Liver (tissue), 9 donors: ENCODE data around the gene SHLD1. TPM values are rescaled to one million over a fixed set of nuclear protein-coding genes. Genes with fewer than 3 reads are reported as not detected.

ENCODE experiments used
- DNase-seq: peaks from one replicate; pipeline ENCODE4 v3.0.0-alpha.2; 2017; ENCODE audit warnings: low spot score
- H3K27ac ChIP-seq, 2 donors: one replicate each; pipeline ENCODE4 v1.7.0; 2013; ENCODE audit warnings: inconsistent platforms in 2 of 2, low read length in 2 of 2, control low read depth in 1 of 2, low read depth in 1 of 2, mild to moderate bottlenecking in 1 of 2
- H3K27me3 ChIP-seq, 4 donors: one replicate each; pipeline versions ENCODE4 v1.6.1 to v1.7.0; 2013; ENCODE audit warnings: low read length in 3 of 4, inconsistent platforms in 1 of 4, mild to moderate bottlenecking in 1 of 4, moderate library complexity in 1 of 4; ENCODE audit not compliant: control insufficient read depth in 4 of 4, insufficient read depth in 4 of 4
- H3K36me3 ChIP-seq, 4 donors: one replicate each; pipeline versions ENCODE4 v1.6.1 to v1.7.0; 2013; ENCODE audit warnings: low read length in 3 of 4, mild to moderate bottlenecking in 3 of 4, low read depth in 1 of 4, moderate library complexity in 1 of 4; ENCODE audit not compliant: control insufficient read depth in 4 of 4, insufficient read depth in 3 of 4
- H3K4me1 ChIP-seq, 4 donors: one replicate each; pipeline versions ENCODE4 v1.6.1 to v1.7.0; 2013; ENCODE audit warnings: low read length in 3 of 4, mild to moderate bottlenecking in 3 of 4, moderate library complexity in 1 of 4; ENCODE audit not compliant: control insufficient read depth in 4 of 4, insufficient read depth in 4 of 4
- H3K4me3 ChIP-seq, 3 donors: one replicate each; pipeline versions ENCODE4 v1.6.1 to v1.7.0; 2013; ENCODE audit warnings: low read length in 3 of 3, control low read depth in 1 of 3, low read depth in 1 of 3, mild to moderate bottlenecking in 1 of 3
- H3K9ac ChIP-seq, 2 donors: one replicate each; pipeline ENCODE4 v1.7.0; 2013; ENCODE audit warnings: low read length in 2 of 2, mild to moderate bottlenecking in 2 of 2, moderate library complexity in 2 of 2, control low read depth in 1 of 2, low read depth in 1 of 2
- H3K9me3 ChIP-seq, 4 donors: one replicate each; pipeline versions ENCODE4 v1.6.1 to v1.7.0; 2013; ENCODE audit warnings: low read length in 3 of 4; ENCODE audit not compliant: control insufficient read depth in 4 of 4
- CTCF ChIP-seq: fragments of 150-350 bp; IDR thresholded peaks from 2 replicates; pipeline ENCODE4 v1.5.1; 2017; ENCODE audit warnings: improper control_type of control experiment, low read depth, low read length; ENCODE audit not compliant: missing input control
- EGR1 ChIP-seq, 2 donors: IDR thresholded peaks; 2 replicates each; pipeline ENCODE4 v1.6.1; 2016 to 2018; ENCODE audit warnings: antibody characterized with exemption in 2 of 2, low read depth in 2 of 2
- FOXA1 ChIP-seq: IDR thresholded peaks from 2 replicates; pipeline ENCODE4 v1.6.1; 2016; ENCODE audit warnings: antibody characterized with exemption
- FOXA2 ChIP-seq: IDR thresholded peaks from 2 replicates; pipeline ENCODE4 v1.6.1; 2016; ENCODE audit warnings: antibody characterized with exemption
- HNF4A ChIP-seq, 2 donors: conservative IDR thresholded peaks; 2 replicates each; pipeline ENCODE4 v1.6.1; 2016; ENCODE audit warnings: antibody characterized with exemption in 2 of 2, mild to moderate bottlenecking in 2 of 2
- JUND ChIP-seq, 2 donors: IDR thresholded peaks; 2 replicates each; pipeline ENCODE4 v1.6.1; 2016; ENCODE audit warnings: antibody characterized with exemption in 2 of 2
- NR2F2 ChIP-seq: IDR thresholded peaks from 2 replicates; pipeline ENCODE4 v1.6.1; 2016; ENCODE audit warnings: antibody characterized with exemption
- RAD21 ChIP-seq, 2 donors: IDR thresholded peaks; 2 replicates each; pipeline ENCODE4 v1.6.1; 2016; ENCODE audit warnings: antibody characterized with exemption in 2 of 2, mild to moderate bottlenecking in 2 of 2
- REST ChIP-seq: IDR thresholded peaks from 2 replicates; pipeline ENCODE4 v1.6.1; 2016; ENCODE audit warnings: antibody characterized with exemption, mild to moderate bottlenecking
- RXRA ChIP-seq, 2 donors: IDR thresholded peaks; 2 replicates each; pipeline ENCODE4 v1.6.1; 2017 to 2018; ENCODE audit warnings: antibody characterized with exemption in 2 of 2, mild to moderate bottlenecking in 1 of 2
- SP1 ChIP-seq: IDR thresholded peaks from 2 replicates; pipeline ENCODE4 v1.6.1; 2018; ENCODE audit warnings: antibody characterized with exemption, mild to moderate bottlenecking
- TAF1 ChIP-seq: conservative IDR thresholded peaks from 2 replicates; pipeline ENCODE4 v1.6.1; 2016; ENCODE audit warnings: antibody characterized with exemption, mild to moderate bottlenecking
- YY1 ChIP-seq: IDR thresholded peaks from 2 replicates; pipeline ENCODE4 v1.6.1; 2016; ENCODE audit warnings: antibody characterized with exemption, mild to moderate bottlenecking
- ZBTB33 ChIP-seq: IDR thresholded peaks from 2 replicates; pipeline ENCODE4 v1.6.1; 2016; ENCODE audit warnings: antibody characterized with exemption
- WGBS: extraction: QIAGEN DNeasy Blood & Tissue Kit; methylation state at CpG from one replicate; pipeline ENCODE4 v1.1.7; 2013; 5-methylcytosine and 5-hydroxymethylcytosine counted together
- polyA plus RNA-seq, 2 donors: library from polyadenylated mRNA; stranded (reverse) in 1 of 2; unstranded in 1 of 2; fragments of 200-250 nt in 1 of 2; fragments of >200 nt in 1 of 2; fragmentation: Nextera tagmentation in 1 of 2; extraction: Ambion mirVana in 1 of 2; gene quantifications; one replicate each; pipeline versions ENCODE4 v1.2.1 to v1.2.3, GENCODE V29; 2013 to 2015
- total RNA-seq, 2 donors: library from RNA; depleted of rRNA; stranded (reverse); fragments of >200 nt; gene quantifications; one replicate each; pipeline ENCODE4 v1.2.3, GENCODE V29; 2014
- donor health status: healthy.
- donor health status: healthy.
- donor health status: healthy.
- donor health status: healthy.
- donor health status: healthy.

Gene SHLD1
- total and polyA plus RNA-seq, 4 donors: 0.92 to 5.0 (median 2.0) TPM

GRCh38 chr20:5793916-5794315 lies 43.7 kb downstream of the SHLD1 start:
- 72% methylated on average over 2 of the region's 2 CpGs for WGBS
- Histone ChIP-seq H3K4me1 (no peaks in the 10 kb centered on the region), H3K4me3 (no peak overlapping the region), H3K36me3 (no peaks in the 10 kb centered on the region), H3K9ac (no peak overlapping the region), H3K9me3 (no peaks in the 10 kb centered on the region), H3K27me3 (no peaks in the 10 kb centered on the region), H3K27ac (no peak overlapping the region)
- no peak for TF ChIP-seq SP1
- TF ChIP-seq REST: no peak
- no peak for TF ChIP-seq HNF4A (conservative IDR thresholded peaks at IDR 0.05)
- TF ChIP-seq FOXA1: no peak
- TF ChIP-seq CTCF: no peak
- TF ChIP-seq YY1: no peak
- TF ChIP-seq RAD21 (IDR thresholded peaks at IDR 0.05): no peak
- TF ChIP-seq FOXA2: no peak
- no peak for TF ChIP-seq NR2F2
- no peak for TF ChIP-seq EGR1 (IDR thresholded peaks at IDR 0.05; ENCODE audit: low read depth in 2 of 2)
- TF ChIP-seq ZBTB33: no peak
- no peak for TF ChIP-seq TAF1
- no peak for TF ChIP-seq RXRA (IDR thresholded peaks at IDR 0.05)
- DNase-seq: no peak

- H3K9ac ChIP-seq: no peak overlapping the region
- H3K4me3 ChIP-seq: no peak overlapping the region
- no peaks in the 10 kb centered on the region for H3K9me3 ChIP-seq
- no peaks in the 10 kb centered on the region for H3K27me3 ChIP-seq
- no peaks in the 10 kb centered on the region for H3K4me1 ChIP-seq
- WGBS: 90% methylated on average over 8 of the region's 8 CpGs
- no peak overlapping the region for H3K27ac ChIP-seq
- H3K36me3 ChIP-seq: no peaks in the 10 kb centered on the region
- DNase-seq: no peak
- TF ChIP-seq RXRA (IDR thresholded peaks at IDR 0.05) (no peak), RAD21 (IDR thresholded peaks at IDR 0.05) (no peak), ZBTB33 (no peak), JUND (IDR thresholded peaks at IDR 0.05) (no peak), HNF4A (conservative IDR thresholded peaks at IDR 0.05) (no peak), CTCF (no peak), FOXA2 (no peak), EGR1 (IDR thresholded peaks at IDR 0.05; ENCODE audit: low read depth in 2 of 2) (no peak)
Observed at GRCh38 chr20:5796331-5797040, 46.3 kb downstream of the SHLD1 start.
